ENCODE data around the gene PPM1N.

The PPM1N gene

DNA sequence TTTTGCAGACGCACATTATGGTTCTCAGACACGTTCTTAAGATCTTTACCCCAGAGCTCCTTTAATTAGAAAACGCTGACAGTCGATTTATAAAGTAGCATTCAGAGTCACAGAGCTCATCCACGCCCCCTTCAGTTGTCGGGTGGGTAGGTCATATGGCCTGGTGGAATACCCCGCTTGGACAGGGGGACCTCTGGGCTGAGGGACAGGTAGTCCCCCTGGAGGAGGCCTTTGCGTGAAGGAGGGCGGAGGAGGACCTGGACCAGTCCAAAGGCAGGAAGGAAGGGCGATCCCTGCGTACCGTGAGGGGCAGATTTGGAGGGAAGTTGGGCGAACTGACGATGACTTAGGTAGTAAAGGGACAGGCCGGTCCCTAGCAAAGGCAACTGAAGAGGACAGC, 29.5 kb downstream of the PPM1N start:
- no peaks in the 10 kb centered on the region for H3K27me3 ChIP-seq (ENCODE audit: insufficient read depth, poor library complexity, severe bottlenecking)

DNA sequence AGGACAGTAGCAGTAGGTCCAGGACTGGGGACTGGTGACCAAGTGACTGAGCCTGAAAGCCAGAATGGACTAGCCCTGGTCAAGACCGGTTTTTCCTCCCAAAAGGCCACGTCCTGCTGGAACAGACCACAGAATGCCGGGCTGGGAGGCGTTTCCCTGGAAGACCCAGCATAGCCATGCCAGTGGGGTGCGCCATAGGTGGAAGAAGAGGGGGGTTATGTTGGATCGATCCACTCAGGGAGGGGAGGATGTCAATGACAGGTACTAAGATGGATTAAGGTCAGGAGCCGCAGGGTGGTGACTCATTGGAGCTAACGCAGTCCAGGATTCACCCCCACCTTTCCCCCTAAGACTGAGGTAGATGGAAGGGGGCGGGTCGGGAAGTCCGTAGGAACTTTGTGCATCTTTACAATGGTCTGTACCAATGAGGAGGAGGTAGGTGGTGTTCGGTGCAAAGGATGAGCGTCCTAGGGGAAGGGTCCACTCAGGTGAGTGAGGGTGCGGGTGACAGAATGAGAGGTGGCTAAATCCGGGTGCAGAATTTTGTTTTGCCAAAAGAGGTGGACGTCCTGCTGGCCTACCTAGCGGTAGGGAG, 30.0 kb downstream of the PPM1N start:
- Histone ChIP-seq H3K27ac (replicated peaks) (no peak overlapping the region), H3K4me3 (replicated peaks; ENCODE audit: insufficient read depth, low read length) (no peak overlapping the region), H3K27me3 (ENCODE audit: insufficient read depth, poor library complexity, severe bottlenecking) (no peaks in the 10 kb centered on the region)
- DNase-seq (ENCODE audit: low read depth in 1 of 2, low spot score in 1 of 2) = no peak
- TF ChIP-seq, protein P1, sequence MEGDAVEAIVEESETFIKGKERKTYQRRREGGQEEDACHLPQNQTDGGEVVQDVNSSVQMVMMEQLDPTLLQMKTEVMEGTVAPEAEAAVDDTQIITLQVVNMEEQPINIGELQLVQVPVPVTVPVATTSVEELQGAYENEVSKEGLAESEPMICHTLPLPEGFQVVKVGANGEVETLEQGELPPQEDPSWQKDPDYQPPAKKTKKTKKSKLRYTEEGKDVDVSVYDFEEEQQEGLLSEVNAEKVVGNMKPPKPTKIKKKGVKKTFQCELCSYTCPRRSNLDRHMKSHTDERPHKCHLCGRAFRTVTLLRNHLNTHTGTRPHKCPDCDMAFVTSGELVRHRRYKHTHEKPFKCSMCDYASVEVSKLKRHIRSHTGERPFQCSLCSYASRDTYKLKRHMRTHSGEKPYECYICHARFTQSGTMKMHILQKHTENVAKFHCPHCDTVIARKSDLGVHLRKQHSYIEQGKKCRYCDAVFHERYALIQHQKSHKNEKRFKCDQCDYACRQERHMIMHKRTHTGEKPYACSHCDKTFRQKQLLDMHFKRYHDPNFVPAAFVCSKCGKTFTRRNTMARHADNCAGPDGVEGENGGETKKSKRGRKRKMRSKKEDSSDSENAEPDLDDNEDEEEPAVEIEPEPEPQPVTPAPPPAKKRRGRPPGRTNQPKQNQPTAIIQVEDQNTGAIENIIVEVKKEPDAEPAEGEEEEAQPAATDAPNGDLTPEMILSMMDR (IDR thresholded peaks at IDR 0.05; ENCODE audit: insufficient read depth, low read length) = no peak
- TF ChIP-seq POLR2AphosphoS5 (IDR thresholded peaks at IDR 0.05; ENCODE audit: low read depth) (peak; percentile 63; the same call in 1 of the 2 replicates), GABPA (IDR thresholded peaks at IDR 0.05; ENCODE audit: low read depth) (no peak)

More for the DNA sequence above, 29.5 kb downstream of the PPM1N start:
- DNase-seq (ENCODE audit: low read depth in 1 of 2, low spot score in 1 of 2) = no peak
- Histone ChIP-seq H3K27ac (replicated peaks) (no peak overlapping the region), H3K4me3 (replicated peaks; ENCODE audit: insufficient read depth, low read length) (no peak overlapping the region)
- no peak for TF ChIP-seq SPI1 (IDR thresholded peaks at IDR 0.05; ENCODE audit: borderline replicate concordance, low read depth)
- no peak for TF ChIP-seq GABPA (IDR thresholded peaks at IDR 0.05; ENCODE audit: low read depth)
- TF ChIP-seq POLR2AphosphoS5 (IDR thresholded peaks at IDR 0.05; ENCODE audit: low read depth) = no peak; the same call in 1 of the 2 replicates
- TF ChIP-seq REST (IDR thresholded peaks at IDR 0.05; ENCODE audit: insufficient replicate concordance, low read depth) = no peak
- TF ChIP-seq, protein P1 (IDR thresholded peaks at IDR 0.05; ENCODE audit: insufficient read depth, low read length) = no peak

- Histone ChIP-seq H3K27ac (replicated peaks) (no peak overlapping the region), H3K27me3 (ENCODE audit: insufficient read depth, poor library complexity, severe bottlenecking) (no peaks in the 10 kb centered on the region), H3K4me3 (replicated peaks; ENCODE audit: insufficient read depth, low read length) (no peak overlapping the region)
- TF ChIP-seq REST (IDR thresholded peaks at IDR 0.05; ENCODE audit: insufficient replicate concordance, low read depth) (no peak), POLR2AphosphoS5 (IDR thresholded peaks at IDR 0.05; ENCODE audit: low read depth) (peak; percentile 15; the same call in 1 of the 2 replicates)
- DNase-seq (ENCODE audit: low read depth in 1 of 2, low spot score in 1 of 2) = no peak
Observed at GRCh38 chr19:45528744-45529419, 30.6 kb downstream of the PPM1N start.

- Histone ChIP-seq H3K27ac (replicated peaks) (no peak overlapping the region), H3K27me3 (ENCODE audit: insufficient read depth, poor library complexity, severe bottlenecking) (no peaks in the 10 kb centered on the region), H3K4me3 (replicated peaks; ENCODE audit: insufficient read depth, low read length) (no peak overlapping the region)
- TF ChIP-seq POLR2AphosphoS5 (IDR thresholded peaks at IDR 0.05; ENCODE audit: low read depth) = no peak; the same call in 1 of the 2 replicates
- TF ChIP-seq, protein P1 (IDR thresholded peaks at IDR 0.05; ENCODE audit: insufficient read depth, low read length) = no peak
- no peak for TF ChIP-seq GABPA (IDR thresholded peaks at IDR 0.05; ENCODE audit: low read depth)
- no peak for TF ChIP-seq SPI1 (IDR thresholded peaks at IDR 0.05; ENCODE audit: borderline replicate concordance, low read depth)
- TF ChIP-seq REST (IDR thresholded peaks at IDR 0.05; ENCODE audit: insufficient replicate concordance, low read depth) = no peak
- no peak for DNase-seq (ENCODE audit: low read depth in 1 of 2, low spot score in 1 of 2)
Observed at GRCh38 chr19:45529420-45529785, 31.2 kb downstream of the PPM1N start.
